GM12872 (cell line): ENCODE measurements around the gene AHRR.

Source experiments
- TF ChIP-seq, protein P1 (sequence below): IDR thresholded peaks from 3 replicates; pipeline ENCODE4 v1.5.1; 2011; ENCODE audit warnings: low read depth, mild to moderate bottlenecking, low read length, moderate library complexity; ENCODE audit not compliant: insufficient read depth

The AHRR gene

DNA sequence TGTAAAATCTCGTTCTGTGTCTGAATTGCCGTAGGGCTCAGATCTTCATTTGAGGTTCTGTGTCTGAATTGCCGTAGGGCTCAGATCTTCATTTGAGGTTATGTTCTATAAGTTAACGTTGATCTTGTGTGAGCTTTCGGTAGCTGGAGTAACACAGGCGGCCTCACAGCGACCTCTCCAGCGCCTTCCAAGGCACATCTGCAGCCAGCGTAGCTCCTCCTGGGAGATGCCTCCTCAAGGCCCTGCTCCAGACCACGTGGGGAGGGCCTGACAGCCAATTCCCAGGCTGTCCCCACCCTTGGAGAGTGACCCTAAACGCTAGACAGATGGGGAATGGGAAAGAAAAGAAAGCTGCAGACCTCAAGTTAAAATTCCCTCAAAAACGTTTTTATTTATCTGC, 8.7 kb upstream of the AHRR start:
- TF ChIP-seq, protein P1, sequence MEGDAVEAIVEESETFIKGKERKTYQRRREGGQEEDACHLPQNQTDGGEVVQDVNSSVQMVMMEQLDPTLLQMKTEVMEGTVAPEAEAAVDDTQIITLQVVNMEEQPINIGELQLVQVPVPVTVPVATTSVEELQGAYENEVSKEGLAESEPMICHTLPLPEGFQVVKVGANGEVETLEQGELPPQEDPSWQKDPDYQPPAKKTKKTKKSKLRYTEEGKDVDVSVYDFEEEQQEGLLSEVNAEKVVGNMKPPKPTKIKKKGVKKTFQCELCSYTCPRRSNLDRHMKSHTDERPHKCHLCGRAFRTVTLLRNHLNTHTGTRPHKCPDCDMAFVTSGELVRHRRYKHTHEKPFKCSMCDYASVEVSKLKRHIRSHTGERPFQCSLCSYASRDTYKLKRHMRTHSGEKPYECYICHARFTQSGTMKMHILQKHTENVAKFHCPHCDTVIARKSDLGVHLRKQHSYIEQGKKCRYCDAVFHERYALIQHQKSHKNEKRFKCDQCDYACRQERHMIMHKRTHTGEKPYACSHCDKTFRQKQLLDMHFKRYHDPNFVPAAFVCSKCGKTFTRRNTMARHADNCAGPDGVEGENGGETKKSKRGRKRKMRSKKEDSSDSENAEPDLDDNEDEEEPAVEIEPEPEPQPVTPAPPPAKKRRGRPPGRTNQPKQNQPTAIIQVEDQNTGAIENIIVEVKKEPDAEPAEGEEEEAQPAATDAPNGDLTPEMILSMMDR, result no peak

DNA sequence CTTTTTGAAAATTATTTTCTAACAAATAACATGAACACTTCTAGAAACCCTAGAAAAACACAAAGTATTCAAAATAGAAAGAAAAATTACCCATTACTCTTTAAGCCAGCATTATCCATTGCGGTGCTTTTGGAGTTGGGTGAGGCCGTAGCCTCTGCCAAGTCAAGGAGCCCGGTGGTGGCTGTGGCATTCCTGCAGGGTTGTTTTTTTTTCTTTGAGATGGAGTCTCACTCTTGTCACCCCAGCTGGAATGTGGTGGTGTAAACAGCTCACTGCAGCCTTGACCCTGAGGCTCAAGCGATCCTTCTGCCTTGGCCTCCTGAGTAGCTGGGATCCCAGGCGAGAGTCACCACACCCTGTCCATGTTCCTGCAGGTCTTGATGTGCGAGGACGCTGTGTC, 8.2 kb upstream of the AHRR start:
- TF ChIP-seq, protein P1, result no peak

DNA sequence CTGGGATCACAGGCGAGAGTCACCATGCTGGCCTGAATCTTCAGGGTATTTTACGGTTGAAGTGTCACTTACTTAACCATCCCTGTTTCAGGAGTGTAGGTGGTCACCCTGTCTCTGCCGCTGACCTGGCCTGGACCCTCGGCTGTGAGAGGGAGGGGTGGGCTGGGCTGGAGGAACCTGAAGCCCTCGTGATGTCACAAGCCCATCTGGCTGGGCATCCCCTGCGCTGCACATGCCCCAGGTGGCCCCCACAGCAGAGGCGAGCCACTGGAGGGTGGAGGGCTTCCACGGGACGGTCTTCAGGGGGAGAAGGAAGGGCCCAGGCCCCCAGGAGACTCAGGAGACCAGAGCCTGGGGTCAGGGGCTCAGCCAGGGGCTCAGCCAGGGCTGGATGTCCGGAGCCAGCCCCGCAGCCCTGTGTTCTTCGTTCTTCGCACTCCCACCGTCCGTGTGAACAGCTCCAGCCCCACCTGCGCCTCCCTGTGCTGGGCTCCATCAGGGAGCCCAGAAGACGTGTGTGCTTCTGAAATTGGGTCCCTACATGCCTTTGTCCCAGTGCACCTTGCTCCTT, 7.6 kb upstream of the AHRR start:
- TF ChIP-seq, protein P1, result no peak

DNA sequence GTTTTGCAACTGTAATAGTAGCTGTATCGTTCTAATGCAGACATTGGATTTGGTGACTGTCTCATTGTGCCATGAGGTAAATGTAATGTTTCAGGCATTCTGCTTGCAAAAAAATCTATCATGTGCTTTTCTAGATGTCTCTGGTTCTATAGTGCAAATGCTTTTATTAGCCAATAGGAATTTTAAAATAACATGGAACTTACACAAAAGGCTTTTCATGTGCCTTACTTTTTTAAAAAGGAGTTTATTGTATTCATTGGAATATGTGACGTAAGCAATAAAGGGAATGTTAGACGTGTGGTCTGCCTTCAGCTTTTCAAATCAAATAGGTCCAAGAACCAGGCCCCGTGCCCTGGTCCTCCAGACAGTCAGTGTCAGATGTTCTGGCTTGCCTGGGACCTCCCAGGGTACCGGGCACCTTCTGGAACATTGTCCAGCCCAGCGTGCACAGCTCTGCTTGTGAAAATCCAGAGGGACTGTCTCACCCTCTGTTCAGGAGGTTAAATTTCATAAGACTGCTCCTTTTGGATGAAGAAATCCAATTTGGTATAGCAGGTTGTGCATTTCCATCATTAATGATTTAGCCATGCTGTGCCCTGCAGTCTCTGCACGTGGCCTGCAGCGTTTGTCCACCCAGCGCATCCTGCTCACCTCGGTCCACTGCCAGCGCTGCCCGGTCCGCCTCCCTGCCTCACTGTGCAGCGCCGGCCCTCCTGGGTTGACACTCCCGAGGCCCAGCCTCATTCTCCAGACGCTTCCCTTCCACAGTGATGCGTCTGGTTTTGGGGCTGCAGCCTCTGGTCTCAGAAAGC, 6.6 kb upstream of the AHRR start:
- TF ChIP-seq, protein P1, result no peak

DNA sequence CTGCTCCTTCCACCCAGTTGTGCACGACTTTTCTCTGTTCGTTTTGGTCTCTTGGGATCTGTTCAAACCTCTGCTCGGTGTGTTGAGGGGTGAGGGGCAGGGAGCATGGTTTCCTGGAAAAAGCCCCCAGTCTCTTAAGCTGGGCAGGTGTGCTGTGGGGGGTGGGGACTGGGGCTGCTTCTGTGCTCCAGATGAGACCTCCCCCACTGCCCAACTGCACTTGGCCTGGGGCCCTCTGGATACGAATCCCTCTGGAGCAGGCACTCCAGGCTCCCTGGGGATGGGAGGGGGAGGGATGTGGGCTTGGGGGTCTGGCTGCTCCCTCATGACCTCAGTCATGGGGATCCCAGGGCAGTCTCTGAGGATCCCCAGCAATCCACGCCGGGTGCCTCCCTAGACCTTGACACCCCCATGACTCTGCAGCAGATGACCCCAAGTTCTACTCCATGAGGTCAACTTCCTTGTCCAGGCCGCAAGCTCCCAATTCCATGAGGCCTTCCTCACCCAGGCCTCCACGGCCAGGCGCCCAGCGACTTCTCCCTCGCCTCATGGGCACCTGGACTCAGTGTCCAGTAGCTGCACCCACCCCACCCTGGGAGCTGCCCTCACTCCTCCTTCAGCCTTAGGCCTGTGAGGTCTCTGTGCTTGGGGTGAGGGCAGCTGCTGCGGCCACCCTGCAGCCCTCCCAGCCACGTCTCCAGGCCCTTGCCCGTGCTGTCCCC, 5.9 kb upstream of the AHRR start:
- TF ChIP-seq, protein P1, result no peak

DNA sequence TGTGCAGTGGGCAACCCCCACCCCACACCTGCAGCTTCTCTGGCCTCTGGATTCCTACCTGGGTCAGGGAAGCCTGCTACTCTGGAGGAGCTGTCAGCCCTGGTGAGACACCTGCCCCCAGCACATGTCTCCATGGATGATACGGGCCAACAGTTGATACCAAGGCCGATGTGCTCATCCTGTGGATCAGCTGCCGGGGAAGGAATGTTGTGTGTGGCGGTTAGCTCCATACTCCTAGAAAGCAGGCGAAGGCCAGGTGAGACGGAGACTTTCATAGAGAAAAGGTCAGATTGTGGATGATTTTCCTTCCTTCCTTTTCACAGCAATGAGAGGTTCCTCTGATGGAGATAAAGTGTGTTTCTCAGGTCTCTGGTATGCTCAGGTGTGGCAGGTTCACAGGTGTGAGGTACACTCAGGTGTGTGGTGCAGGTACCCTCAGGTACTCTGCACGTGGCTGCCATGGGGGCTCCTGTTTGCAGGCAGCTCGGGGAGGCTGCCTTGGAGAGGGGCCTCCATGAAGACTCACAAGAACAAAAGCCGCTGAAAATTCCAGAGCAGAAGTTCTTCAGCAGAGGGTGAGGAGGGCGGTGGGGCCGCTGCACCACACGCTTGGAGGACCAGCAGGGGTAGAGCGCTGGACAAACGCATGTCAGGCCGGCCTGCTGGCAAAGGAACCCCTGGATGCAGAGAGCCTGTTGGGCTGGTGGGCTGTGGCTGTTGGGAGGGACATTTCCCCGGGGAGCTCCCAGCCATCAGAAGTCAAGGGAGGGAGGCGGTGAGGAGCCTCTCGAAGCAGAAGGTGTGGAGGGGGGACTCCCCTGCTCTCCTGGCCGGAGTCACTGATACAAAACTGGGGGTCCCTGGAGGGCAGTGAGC, 5.1 kb upstream of the AHRR start:
- TF ChIP-seq, protein P1, result no peak
